Measurements from ENCODE around the gene BCL2L15.

The BCL2L15 gene

DNA sequence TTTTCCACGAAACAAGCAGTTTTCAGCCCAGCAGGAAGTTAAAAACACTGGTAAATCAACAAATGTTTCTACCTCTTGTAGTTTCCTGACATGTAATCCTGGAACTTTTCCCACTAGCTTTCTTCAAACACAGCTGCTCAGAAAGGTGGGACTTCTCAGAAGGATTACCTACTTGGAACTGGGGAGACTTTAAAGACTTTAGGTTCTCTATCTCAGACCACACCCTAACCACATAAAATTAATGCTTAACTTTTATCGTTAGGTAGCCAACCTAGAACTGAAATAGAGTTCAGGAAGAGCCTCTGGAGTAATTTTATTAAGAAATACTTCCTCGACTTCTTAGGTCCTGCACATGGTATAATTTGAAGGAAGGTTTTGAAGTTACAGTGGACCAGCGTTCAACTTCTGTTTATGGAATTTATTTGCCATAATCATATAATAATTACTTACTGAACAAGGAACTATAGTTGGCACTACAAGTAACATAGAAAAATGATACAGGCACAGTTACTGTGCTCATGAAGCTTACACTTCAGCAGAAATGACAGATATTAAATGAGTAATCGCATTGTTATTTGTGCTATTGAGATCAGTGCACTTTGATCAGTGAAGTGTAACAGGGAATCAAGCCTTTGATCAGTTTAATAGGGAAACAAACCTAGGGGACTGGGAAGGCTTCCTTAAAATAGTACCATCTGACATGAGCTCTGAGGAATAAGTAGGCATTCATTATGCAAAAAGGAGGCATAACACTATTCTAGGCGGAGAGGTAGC lies at the start of gene BCL2L15:
TSS of gene BCL2L15 (minus strand) at position 180 of the 774 bp plus-strand sequence. CDS start 206 bp downstream, outside the sequence.
- DNase-seq (no peak), ATAC-seq (no peak)

DNA sequence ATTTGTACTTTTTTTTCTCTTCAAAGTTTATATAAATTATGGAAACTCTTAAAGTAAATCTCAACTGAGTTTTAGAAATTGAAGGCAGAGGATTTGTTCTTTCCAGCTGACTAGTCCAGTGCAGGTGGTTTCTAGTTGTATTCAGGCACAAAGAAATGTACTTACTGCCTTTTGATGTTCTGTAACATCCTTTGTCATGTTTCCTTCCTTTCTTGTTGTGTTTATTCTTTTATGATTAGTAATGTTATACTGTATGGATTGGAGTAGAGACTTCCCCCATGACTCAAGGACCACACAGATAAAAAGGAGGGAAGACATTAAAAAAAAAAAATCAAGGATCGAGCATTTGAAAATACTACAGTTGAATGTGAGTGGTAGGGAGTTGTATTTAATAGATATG lies 49.8 kb upstream of the BCL2L15 start:
- DNase-seq: no peak
- ATAC-seq: no peak

DNA sequence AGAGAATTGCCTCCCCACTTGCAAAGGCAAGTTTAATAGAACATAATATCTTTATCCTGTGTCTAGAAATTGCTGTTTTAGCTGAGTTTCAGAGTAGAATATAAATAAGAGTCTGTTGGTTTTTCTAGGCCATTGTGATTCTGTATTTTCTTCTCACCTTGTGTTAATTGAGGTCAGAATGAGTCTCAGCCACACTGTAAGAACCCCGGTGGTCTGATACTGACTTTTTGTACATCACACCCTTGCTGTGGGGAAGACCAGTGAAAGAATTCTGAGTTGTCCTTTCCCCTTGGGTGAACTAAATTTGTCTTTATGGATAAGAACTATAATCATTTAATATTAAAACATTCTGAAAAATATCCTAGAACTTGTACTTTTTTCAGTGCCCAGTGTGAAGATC lies 48.6 kb upstream of the BCL2L15 start:
- no peak for DNase-seq

DNA sequence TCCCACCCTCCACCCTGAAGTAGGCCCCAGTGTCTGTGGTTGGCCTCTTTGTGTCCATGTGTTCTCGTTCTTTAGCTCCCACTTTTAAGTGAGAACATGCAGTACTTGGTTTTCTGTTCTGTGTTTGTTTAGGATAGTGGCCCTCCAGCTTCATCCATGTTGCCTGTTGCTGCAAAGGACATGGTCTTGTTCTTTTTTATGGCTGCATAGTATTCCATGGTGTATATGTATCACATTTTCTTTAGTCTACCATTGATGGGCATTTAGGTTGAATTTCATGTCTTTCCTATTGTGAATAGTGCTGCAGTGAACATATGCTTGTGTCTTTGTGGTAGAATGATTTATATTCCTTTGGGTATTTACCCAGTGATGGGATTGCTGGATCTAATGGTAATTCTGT lies 47.8 kb upstream of the BCL2L15 start:
- DNase-seq (no peak), ATAC-seq (no peak)

More for the DNA sequence above, 48.6 kb upstream of the BCL2L15 start:
- peak; percentile 30 for ATAC-seq

DNA sequence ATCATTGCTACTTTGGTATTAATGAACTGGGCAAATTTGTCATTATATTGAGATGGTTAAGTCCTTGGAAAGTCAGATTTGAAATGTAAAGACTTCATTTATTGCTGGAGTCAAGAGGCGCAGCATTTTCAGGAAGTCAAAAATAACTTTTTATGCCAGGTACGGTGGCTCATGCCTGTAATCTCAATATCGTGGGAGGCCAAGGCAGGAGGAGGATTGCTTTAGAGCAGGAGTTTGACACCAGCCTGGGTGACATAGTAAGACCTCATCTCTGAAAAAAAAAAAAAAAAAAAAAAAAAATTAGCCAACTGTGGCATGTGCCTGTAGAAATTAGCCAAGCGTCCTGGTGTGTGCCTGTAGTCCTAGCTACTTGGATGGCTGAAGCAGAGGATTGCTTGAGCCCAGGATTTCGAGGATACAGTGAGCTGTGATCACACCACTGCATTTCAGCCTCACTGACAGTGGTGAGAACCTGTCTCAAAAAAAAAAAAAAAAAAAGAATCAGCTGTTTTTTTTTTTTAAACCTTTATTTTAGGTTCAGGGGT lies 47.2 kb upstream of the BCL2L15 start:
- DNase-seq (no peak), ATAC-seq (no peak)

DNA sequence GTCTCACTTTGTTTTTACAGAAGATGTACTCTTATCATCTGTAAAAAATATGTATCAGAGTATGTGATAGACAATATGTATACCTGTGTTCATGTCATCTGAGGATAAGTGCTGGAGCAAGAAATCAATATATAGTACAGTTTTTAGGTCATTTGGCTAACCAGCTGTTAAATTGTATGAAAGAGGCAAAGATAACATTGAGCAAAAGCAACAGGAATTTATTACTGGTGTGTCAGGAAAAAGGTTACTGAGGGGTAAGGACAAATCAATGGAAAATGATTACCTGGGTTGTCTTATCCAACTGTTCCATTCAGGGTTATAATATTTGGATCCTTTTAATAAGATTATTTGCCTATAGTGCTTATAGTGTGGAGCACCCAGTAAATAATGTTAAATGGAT lies 46.6 kb upstream of the BCL2L15 start:
- ATAC-seq: no peak
- DNase-seq: no peak

DNA sequence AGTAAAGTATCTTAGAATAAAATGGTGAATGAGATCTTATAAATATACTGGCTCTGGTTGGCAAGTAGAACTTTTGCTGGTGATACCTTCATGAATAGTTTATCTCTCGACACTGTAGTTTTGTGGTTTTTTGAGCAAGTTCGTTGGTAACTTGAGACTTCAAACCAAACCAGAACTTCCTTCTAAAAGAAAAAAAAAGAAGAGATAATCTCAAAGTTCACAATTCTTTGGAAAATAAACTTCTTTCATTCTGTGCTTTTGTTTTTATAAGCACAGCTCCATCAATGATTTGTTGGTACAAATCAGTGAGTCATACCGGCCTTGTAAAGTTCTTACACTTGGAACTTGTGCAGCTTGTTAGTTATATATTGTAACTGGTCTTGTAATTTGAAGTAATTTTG lies 44.1 kb upstream of the BCL2L15 start:
- no peak for DNase-seq
- ATAC-seq: no peak

DNA sequence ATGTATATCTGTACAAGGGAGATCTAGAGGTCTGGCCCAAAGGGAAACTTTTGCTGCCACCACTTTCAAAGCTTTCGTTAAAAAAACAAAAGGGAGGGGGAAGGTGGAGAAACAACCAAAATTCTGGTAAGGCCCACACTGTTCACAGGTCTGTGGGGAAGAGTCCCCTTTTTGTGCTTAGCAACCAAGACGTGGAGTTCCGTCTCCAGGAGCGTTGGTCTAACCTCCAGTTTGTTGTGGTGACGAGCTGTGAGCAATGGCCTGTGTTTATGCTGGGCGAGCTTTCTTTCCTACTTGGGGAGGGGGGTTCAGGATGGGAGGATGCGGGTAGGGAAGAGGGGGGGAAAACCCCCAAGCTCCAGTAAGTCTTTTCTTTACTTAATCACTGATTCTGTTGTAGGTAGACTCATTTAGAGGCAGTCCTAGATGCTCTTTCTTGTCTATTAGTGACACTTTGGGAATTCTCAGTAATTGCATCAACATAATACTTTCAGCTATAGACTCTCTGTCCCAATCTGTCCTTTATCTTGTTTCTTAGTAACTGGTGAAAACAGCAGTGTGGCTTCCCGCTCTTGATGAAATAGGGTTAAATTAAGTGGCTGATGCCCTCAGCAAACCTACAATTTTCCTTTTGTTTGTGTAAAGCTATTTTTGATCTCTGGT lies 43.2 kb upstream of the BCL2L15 start:
- ATAC-seq (peak; percentile 71), DNase-seq (peak; percentile 72)

DNA sequence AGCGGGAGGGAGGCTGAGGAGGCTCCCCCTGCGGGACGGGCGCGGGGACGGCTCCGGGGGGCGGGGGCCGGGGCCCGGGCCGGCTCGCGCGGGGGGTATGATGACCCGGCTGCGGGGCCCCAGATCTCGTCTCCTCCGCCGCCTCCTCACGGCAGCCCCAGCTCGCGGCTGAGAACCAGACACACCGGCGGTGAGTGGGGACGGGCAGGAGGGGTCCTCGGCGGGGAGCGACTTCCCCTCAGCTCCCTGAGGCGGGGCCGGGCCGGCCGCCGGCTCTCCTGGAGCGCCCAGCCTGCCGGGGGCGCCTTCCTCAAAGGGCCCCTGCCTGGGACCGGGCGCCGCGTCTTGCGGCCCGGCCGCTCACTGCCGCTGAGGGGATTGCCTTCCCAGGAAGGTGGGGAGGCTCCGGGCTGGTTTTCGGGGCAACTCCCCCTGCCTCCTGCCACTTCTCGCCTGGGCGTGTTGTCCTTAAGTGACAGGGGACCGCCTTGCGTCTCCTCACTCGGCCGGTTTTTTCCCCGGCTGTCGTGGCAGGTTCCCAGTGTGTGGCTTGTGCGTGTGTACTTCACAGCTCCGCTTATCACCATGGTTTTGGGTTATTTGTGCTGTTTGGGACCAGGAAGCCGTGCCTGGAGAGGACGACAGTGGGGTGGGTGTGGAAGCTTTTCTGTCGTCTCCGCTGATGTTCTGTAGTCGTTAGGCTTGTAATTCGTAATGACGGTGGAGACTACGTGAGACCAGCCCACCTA lies 42.5 kb upstream of the BCL2L15 start:
- ATAC-seq (peak; percentile 38), DNase-seq (peak; percentile 70)

DNA sequence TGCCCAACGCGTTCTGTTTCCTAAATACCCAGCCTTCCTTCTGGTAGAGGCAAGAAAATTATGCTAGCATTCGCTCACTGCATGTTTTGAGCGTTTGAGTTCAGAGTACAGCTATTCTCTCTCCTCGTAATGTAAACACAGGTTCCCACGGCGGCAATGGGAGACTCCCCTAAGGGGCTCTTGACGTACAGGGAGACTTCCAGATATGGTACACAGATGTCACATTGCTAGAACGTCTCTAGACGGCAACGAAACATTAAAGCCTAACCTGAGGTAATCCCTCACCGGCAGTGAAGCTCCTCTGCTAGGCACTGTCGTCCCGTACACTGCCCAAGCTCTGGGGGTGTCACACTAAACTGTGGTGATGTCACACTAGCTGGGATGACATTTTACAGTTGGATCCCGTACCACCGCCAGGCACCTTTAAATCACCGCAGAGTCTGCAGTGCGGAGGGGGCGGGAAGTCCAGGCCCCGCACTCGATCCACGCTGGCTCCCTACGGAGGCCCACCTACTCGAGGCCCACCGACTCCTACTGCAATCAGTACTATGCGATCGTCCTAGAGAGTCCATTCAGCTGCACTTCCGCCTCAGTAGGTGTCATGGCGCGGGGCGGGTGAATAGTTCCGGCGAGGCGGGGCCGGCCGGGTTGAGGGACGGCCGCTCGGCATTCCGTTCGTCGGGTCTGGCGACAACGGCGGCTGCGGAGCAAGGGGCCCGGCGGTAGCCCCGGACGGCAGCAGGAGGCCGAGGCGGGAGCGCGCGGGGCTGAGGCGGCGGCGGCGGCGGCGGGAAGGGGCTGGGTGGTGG lies 41.8 kb upstream of the BCL2L15 start, which contains the start of gene HIPK1:
TSS of gene HIPK1 (plus strand) at position 384 of the 809 bp plus-strand sequence.
- DNase-seq (peak; percentile 94), ATAC-seq (peak; percentile 63)

DNA sequence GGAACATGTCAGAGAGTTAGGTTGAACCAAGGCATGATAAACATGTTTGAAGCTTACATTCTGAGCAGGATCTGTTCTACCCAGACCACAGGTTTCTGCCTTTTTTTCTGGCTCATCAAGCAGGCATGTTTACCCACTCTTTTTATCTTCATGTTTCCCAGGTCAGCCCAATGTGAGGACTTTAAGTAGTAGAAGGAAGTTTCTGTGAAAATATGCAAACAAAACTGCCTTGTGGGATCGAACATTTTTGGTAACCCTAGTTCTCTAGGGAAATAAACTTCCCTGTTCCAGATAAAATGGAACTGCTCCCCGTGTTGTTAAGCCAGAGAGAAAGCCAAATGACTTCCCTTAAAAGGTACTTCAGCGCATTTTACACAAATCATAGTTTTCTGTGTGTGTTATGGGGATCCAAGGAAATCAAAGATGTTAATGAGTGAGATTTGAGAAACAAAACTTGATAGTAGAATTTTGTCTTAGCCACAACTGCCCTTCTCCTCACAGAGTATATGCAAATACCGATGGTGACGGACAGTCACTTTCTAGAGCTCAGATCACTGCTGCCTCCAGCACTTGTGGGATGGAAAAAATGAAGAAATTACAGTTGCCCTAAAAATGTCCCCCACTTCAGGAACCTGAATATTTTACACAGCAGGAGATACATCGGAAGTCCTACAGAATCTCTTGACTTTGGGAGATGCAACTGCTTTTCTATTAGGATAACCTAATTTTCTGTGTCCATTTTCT lies 41.0 kb upstream of the BCL2L15 start:
- DNase-seq (no peak), ATAC-seq (no peak)

DNA sequence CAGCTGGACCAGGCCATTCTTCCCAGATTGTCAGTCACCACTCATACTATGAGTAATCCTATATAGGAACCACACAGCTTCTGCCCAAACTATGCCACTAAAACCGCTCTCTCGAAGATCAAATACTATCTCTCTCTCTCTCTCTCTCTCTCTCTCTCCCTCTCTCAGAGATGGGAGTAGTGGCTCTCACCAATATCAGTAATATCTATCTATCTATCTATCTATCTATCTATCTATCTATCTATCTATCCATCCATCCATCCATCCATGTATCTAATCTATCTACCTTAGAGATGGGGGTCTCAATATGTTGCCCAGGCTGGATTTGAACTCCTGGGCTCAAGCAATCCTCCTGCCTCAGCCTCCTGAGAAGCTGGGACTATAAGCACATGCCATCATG lies 37.1 kb upstream of the BCL2L15 start:
- DNase-seq (no peak), ATAC-seq (no peak)

DNA sequence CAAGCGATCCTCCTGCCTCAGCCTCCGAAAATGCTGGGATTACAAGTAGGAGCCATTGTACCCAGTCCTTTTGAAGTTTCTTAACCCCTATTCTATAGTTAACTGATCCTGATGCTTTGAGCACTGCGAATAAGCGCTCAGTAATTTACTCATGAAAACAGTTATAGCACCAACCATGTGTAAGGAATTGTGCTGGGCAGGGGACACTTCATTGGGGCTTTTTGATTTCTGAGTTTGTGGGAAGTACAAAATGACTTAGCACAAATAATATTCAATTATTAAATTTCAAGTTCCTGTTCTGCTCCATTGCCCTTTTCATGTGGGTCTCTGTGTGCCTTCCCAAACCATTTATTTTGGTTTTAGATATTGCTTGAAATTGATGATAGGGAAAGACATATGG lies 35.6 kb upstream of the BCL2L15 start:
- ATAC-seq (no peak), DNase-seq (no peak)

DNA sequence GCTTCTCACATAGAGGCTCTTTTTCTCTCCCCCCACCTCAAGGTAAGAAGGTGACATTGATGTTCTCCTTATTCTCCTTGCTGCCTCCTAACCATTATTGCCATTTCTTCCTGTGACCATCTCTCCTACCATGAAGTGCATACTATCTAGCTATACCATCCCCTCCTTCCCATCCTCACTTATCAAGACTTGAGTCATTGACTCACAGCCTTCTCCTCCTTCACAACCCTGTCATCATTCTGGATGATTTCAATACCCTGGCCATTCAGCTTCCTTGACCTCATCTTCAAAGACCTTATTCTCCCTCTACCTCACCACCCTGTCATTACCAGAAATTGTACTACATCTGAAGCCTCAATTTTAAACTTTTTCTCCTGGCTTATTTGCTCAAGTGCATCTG lies 30.9 kb upstream of the BCL2L15 start:
- DNase-seq (no peak), ATAC-seq (no peak)

DNA sequence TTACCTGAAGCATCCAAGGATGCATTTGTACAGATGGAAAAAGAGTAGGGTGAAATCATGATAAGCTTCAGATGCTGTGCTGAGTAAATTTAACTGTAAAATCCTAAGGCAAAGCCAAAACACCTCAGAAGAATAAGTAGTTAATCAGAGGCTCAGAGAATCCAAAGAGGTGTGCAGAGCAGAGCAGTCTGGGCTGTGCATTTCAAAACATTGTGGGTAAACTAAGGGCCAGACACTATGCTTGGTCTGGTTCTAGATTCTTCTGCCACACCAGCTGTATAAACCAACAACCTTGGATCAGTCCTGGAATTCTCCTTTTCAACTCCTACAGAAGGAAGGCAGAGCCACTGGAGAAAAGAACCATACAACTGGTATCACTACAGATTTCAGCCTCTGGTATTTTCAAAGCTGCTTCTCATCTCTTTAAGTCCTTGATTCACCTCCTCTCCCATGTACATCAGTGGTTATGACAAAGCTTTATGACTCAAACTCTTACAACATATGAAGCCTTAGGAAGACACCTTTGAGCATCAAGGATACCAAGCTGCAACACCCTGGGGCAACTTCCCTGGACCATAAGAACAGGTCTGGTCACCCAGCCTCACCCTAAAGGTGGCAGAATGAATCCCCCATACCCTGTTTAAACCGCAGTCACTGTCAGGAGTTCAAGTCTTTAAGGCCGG lies 30.2 kb upstream of the BCL2L15 start:
- ATAC-seq (peak; percentile 77), DNase-seq (no peak)

DNA sequence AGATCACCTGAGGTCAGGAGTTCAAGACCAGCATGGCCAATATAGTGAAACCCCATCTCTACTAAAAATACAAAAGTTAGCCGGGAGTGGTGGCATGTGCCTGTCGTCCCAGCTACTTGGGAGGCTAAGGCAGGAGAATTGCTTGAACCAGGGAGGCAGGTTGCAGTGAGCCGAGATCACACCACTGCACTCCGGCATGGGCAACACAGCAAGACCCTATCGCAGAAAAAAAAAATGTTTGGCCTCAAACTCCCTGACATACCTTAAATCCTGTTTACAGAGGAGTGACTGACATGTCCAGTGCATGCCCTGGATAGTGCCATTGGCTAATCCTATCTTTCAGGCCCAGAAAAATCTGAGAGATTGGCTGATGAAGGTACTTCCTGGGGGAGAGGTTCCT lies 29.6 kb upstream of the BCL2L15 start:
- DNase-seq: no peak
- ATAC-seq: no peak

DNA sequence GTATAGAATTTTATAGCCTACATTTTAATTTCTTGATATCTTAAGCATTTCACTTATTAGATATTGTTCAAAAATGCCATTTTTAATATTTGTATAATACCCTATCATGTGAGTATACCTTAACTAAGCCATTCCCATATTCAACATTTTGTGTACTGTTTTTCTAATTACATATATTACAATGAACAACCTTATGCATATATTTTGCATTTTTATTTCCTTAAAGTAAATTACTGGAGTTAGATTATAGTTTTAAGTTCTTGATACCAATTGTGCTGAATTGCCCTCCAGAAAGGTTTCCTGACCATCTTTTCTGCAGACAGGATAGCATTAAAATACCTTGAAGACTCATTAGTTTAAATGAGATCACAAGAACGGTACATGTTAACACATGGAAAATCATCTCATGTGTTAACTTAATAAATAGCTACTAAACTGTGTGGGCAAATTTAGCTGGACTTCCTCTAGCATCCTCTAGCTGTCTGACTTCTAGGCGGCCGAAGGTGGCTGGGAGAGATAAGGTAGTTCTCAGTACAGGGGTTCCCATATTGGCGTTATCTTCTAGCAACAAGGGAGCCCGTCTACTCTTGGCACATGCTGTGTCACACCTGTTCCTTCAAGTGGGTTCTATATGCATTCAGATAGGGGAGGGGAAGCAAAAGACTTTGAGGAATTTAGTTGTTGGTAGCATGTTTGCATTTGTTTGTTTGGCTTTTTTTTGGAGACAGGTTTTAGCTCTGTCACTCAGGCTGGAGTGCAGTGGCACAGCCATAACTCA lies 26.7 kb upstream of the BCL2L15 start:
- DNase-seq (no peak), ATAC-seq (no peak)

DNA sequence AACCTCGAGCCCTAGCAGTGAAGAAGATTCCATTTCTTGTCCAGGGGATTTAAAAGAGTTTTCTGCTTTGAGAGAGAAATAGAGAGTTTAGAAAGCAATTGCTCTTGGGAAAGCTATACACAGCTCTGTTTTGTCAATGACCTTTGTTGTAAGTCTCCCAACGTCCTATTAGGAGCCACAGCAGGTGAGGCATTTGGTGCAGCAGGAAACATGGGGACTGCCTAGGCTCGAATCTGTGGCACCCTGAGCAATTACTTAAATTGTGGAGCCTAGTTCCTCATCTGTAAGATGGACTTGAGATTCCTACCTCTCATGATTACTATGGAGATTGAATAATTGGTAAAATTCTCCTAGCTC lies 25.9 kb upstream of the BCL2L15 start:
- DNase-seq (no peak), ATAC-seq (no peak)

DNA sequence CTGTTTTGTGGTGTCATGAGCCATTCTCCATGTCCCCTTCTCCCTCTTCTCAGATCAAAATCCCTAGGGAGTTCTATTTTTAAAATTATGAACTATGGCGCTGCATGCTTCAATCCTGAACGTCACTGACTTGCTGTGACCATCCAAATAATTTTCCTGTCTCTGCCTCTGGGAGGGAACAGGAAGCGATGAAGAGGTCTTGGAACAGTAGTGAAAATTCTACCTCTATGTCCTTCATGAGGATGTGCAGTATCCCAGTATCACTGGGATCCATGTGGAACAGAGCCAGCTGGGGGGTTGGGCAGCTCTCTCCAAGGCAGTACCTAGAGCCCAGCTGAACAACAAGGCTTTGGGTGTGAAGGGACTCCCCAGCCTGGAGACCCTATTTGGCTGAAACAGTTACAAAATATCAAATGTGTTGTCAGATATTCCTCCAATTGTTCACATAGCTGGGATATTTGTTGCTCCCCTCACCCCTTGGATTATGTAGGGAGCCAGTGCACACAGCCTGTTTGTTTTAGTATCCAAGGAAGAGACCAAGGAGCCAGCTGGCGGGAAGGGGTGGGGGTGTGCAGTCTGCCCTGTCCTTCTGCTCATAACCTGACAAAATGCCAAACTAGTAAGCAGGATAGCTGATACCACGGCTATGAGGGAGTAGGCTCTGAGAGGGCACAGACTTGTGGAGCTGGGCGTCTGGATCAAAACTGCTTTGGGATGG lies 25.4 kb upstream of the BCL2L15 start:
- no peak for DNase-seq
- no peak for ATAC-seq
